Transverse colon (tissue), 4 donors: ENCODE results near the gene CIC. TPM values are rescaled to one million over a fixed set of nuclear protein-coding genes. Genes with fewer than 3 reads are reported as not detected.
A peak's percentile ranks its signal among the peaks of the same experiment; 100 is the strongest.

Experiments
- DNase-seq: peaks from one replicate; pipeline ENCODE4 v3.0.0-alpha.2; 2019
- H3K27ac ChIP-seq, 4 donors: fragments of 200-600 bp; sonication (generic); 2 replicates each; pipeline ENCODE4 v1.5.1; 2016 to 2018; ENCODE audit warnings: inconsistent platforms in 4 of 4
- H3K27me3 ChIP-seq: fragments of 200-600 bp; sonication (generic); 2 replicates; pipeline ENCODE4 v1.5.1; 2017; ENCODE audit warnings: inconsistent platforms
- H3K36me3 ChIP-seq, 4 donors: fragments of 200-600 bp; sonication (generic); 2 replicates each; pipeline ENCODE4 v1.5.1; 2017 to 2019; ENCODE audit warnings: inconsistent platforms in 4 of 4
- H3K4me1 ChIP-seq, 4 donors: fragments of 200-600 bp; sonication (generic); 2 replicates each; pipeline ENCODE4 v1.5.1; 2017 to 2020; ENCODE audit warnings: inconsistent platforms in 4 of 4
- H3K4me3 ChIP-seq, 4 donors: fragments of 200-600 bp; sonication (generic); 1 replicate in 1 of 4; 2 replicates in 3 of 4; pipeline versions ENCODE4 v1.5.1 to v1.6.1; 2017 to 2019; ENCODE audit warnings: inconsistent platforms in 4 of 4
- H3K9me3 ChIP-seq, 2 donors: fragments of 200-600 bp; sonication (generic); 2 replicates each; pipeline ENCODE4 v1.5.1; 2017 to 2019; ENCODE audit warnings: inconsistent platforms in 2 of 2
- EP300 ChIP-seq: sonication (generic); formaldehyde crosslinking; IDR thresholded peaks from one replicate; pipeline ENCODE4 v1.6.1; 2017; ENCODE audit warnings: antibody characterized with exemption, low read depth
- POLR2A ChIP-seq: fragments of 450-650 bp; IDR thresholded peaks from one replicate; pipeline ENCODE4 v1.6.1; 2016; ENCODE audit warnings: antibody characterized with exemption, mild to moderate bottlenecking, moderate library complexity
- POLR2AphosphoS5 ChIP-seq, 3 donors: sonication (generic); formaldehyde crosslinking; IDR thresholded peaks; one replicate each; pipeline ENCODE4 v1.6.1; 2016; ENCODE audit warnings: antibody characterized with exemption in 3 of 3
- WGBS, 2 donors: methylation state at CpG; one replicate each; pipeline ENCODE4 v1.1.5; 2018; ENCODE audit warnings: low coverage in 1 of 2; 5-methylcytosine and 5-hydroxymethylcytosine counted together
- in situ Hi-C, 4 donors: fragments of 200-750 bp; cut with MboI; loops; one replicate each; pipeline versions ENCODE4 v1.15.0 to v1.15.1; 2017; ENCODE audit warnings: low sequenced_read_pairs in 3 of 4, low pct_ligation_motif_present in 1 of 4, low pct_unique_long_range_greater_than_20kb in 1 of 4
- intact Hi-C: fragments of 100-400 bp; cut with DNase I; formaldehyde crosslinking; loops from one replicate; pipeline ENCODE4 v1.15.1; 2023; ENCODE audit warnings: low total_unique reads
- total RNA-seq, 4 donors: library from RNA; depleted of rRNA; stranded (reverse); fragments of >200 nt; gene quantifications; one replicate each; pipeline ENCODE4 v1.1.0, GENCODE V29; 2016
- TF ChIP-seq, protein P1 (sequence below), 5 experiments: fragments of 200-600 bp in 3 of 5; fragments of 450-650 bp in 2 of 5; sonication (generic) in 3 of 5; IDR thresholded peaks; 1 replicate in 2 of 5; 2 replicates in 3 of 5; pipeline ENCODE4 v1.5.1; 2016 to 2017; ENCODE audit warnings: antibody characterized with exemption in 5 of 5, inconsistent platforms in 3 of 5, mild to moderate bottlenecking in 2 of 5, moderate library complexity in 1 of 5

Gene CIC
- total RNA-seq, 4 donors from 2014 or later, result 35.1 to 96.5 (median 43.6) TPM

DNA sequence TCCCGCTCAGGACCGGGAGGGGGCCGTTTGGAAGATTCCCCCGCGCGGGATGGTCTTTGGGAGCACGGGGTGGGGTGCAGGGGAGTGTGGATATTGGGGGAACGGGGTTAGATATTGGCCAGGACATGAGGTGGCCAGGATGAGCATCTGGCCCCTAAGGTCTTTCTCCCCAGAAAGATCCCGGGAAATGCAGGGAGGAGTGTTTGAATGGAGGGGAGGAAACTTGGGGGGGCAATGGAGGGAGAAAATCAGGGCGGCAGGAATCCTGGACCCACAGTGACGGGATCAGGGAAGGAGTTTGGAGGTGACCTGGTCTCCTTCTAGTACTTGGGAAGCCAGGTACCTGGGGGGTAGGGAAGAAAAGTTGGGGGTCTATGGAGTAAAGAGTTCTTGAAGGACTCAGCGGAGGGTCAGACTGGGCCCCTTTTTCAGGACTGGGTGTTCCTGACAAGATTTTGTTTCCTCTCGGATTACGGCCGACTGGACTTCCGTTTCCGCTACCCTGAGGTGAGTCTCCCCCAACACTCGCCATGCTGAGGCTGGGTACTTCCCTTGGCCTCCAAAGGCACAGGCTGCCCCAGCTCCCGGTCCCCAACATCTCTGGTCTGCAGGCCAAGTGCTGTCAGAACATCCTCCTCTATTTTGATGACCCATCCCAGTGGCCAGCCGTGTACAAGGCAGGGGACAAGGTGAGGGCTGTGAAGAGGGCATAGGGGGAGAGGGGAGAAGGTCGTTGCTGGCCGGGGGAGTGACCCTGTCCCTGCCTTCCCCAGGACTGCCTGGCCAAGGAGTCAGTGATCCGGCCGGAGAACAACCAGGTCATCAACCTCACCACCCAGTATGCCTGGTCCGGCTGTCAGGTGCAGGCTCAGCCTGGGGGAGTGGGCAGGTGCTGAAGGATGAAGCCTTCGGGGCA is 45.0 kb downstream of the CIC start:
- no peak for TF ChIP-seq POLR2AphosphoS5 (IDR thresholded peaks at IDR 0.05)
- TF ChIP-seq, protein P1, sequence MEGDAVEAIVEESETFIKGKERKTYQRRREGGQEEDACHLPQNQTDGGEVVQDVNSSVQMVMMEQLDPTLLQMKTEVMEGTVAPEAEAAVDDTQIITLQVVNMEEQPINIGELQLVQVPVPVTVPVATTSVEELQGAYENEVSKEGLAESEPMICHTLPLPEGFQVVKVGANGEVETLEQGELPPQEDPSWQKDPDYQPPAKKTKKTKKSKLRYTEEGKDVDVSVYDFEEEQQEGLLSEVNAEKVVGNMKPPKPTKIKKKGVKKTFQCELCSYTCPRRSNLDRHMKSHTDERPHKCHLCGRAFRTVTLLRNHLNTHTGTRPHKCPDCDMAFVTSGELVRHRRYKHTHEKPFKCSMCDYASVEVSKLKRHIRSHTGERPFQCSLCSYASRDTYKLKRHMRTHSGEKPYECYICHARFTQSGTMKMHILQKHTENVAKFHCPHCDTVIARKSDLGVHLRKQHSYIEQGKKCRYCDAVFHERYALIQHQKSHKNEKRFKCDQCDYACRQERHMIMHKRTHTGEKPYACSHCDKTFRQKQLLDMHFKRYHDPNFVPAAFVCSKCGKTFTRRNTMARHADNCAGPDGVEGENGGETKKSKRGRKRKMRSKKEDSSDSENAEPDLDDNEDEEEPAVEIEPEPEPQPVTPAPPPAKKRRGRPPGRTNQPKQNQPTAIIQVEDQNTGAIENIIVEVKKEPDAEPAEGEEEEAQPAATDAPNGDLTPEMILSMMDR (IDR thresholded peaks at IDR 0.05), result peak in 2 of 5 experiments; percentile 19 to 26
- no peak for TF ChIP-seq POLR2A
- no peak for TF ChIP-seq EP300
- Histone ChIP-seq H3K4me1 (peaks cover 4 to 22% (median 12%) of the 10 kb centered on the region in 4 donors), H3K36me3 (no peaks in the 10 kb centered on the region), H3K9me3 (no peaks in the 10 kb centered on the region), H3K27me3 (peaks cover 52% of the 10 kb centered on the region), H3K4me3 (peak overlapping the region in 1 of 4 donors; percentile 41), H3K27ac (no peak overlapping the region)
- intact Hi-C loops (no loop called here), in situ Hi-C loops (loop anchor here in 2 of 4 donors (25.0 kb wide), 1 partner anchor 202 kb away; no protein-coding TSS in a partner anchor)
- 22 to 23% methylated on average over 6 to 23 of the region's 26 CpGs for WGBS, 2 donors
- DNase-seq, result no peak

DNA sequence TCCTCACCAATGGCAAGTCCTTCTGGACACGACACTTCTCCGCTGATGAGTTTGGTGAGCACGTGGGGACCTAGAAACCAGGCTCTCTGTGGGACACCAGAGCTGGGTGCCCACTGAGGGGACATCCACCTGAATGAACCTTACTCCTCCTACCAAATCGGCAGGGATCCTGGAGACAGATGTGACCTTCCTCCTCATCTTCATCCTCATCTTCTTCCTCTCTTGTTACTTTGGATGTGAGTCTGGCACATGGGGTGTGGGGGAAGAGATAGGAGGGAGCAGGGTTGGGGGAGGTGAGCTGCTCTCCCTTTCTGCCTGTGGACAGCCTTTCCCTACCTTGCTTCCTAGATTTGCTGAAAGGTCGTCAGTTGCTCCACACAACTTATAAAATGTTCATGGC is 46.0 kb downstream of the CIC start:
- DNase-seq, result no peak
- Histone ChIP-seq H3K36me3 (no peaks in the 10 kb centered on the region), H3K4me1 (peaks cover 4 to 22% (median 12%) of the 10 kb centered on the region in 4 donors), H3K27ac (no peak overlapping the region), H3K4me3 (no peak overlapping the region), H3K9me3 (no peaks in the 10 kb centered on the region), H3K27me3 (peaks cover 52% of the 10 kb centered on the region)
- in situ Hi-C loops, result loop anchor here in 2 of 4 donors (25.0 kb wide), 1 partner anchor 203 kb away; no protein-coding TSS in a partner anchor
- TF ChIP-seq, protein P1 (IDR thresholded peaks at IDR 0.05), result no peak
- TF ChIP-seq POLR2A (no peak), EP300 (no peak), POLR2AphosphoS5 (IDR thresholded peaks at IDR 0.05) (no peak)
- WGBS, 2 donors, result 73% methylated on average over 5 of the region's 5 CpGs; no CpG with 5 or more reads in 1 of the 2 donors
- intact Hi-C loops, result no loop called here

DNA sequence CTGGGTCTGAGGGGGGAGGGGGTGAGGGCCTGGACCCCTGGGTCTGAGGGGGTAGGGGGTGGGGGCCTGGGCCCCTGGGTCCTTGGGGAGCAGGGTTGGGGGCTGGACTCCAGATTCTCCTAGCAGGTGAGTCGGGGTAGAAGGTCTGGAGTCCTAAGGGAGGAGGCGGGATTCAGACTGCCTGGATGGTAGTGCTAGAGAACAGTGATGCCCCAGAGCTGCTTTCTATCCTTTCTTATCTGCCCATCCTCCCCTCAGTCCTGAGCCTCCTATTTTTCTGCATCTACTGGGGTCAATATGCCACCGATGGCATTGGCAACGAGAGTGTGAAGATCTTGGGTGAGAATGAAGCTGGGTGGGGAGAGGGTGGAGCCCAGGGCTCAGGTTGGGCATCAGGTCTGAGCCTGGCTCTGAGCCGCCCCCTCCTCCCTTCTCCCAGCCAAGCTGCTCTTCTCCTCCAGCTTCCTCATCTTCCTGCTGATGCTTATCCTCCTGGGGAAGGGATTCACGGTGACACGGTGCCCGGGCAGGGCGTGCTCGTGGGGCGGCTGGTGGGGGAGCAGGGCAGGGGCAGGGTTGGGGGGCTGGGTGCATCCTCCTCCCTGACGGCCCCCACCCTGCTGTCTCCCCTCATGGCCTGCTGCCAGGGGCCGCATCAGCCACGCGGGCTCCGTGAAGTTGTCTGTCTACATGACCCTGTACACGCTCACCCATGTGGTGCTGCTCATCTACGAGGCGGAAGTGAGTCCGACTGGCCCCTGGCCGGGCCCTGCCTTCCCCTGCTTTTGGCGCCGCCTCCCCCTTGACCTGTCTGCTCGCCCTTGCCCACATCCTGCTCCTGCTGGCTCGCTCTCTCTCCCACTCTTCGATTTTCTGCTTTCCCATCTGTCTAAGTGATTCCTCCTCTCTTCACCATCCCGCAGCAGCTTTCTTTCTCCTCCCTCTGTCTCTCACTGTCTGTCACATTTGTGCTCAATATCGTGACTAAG is 47.5 kb downstream of the CIC start:
- H3K36me3 ChIP-seq, result no peaks in the 10 kb centered on the region
- H3K4me1 ChIP-seq, result peaks cover 4 to 22% (median 12%) of the 10 kb centered on the region in 4 donors
- in situ Hi-C loops (loop anchor here in 2 of 4 donors (25.0 kb wide), 1 partner anchor 204 kb away; no protein-coding TSS in a partner anchor), intact Hi-C loops (no loop called here)
- 22 to 48% methylated on average over 6 to 28 of the region's 28 CpGs for WGBS, 2 donors
- H3K27ac ChIP-seq, result no peak overlapping the region
- peak; percentile 42 for DNase-seq
- H3K9me3 ChIP-seq, result no peaks in the 10 kb centered on the region
- H3K4me3 ChIP-seq, result no peak overlapping the region
- TF ChIP-seq POLR2AphosphoS5 (IDR thresholded peaks at IDR 0.05), result no peak
- TF ChIP-seq, protein P1 (IDR thresholded peaks at IDR 0.05), result no peak
- no peak for TF ChIP-seq EP300
- no peak for TF ChIP-seq POLR2A
- H3K27me3 ChIP-seq, result peaks cover 51% of the 10 kb centered on the region
